PFSK-1 (cell line): ENCODE measurements around the gene GOSR1.

Experiments
- FOXP2 ChIP-seq: optimal IDR thresholded peaks from 2 replicates; pipeline ENCODE3; 2011; ENCODE audit warnings: borderline replicate concordance, control low read depth, inconsistent platforms; ENCODE audit not compliant: insufficient read depth; ENCODE audit errors: extremely low read length, extremely low read depth
- POLR2AphosphoS5 ChIP-seq: IDR thresholded peaks from 2 replicates; pipeline ENCODE4 v1.6.1; 2012; ENCODE audit warnings: low read depth, mild to moderate bottlenecking, control low read depth, low read length, moderate library complexity
- REST ChIP-seq, 2 experiments: IDR thresholded peaks; 2 replicates each; pipeline versions ENCODE4 v1.6.1 to v1.8.0; 2011 to 2012; ENCODE audit warnings: low read depth in 2 of 2, low read length in 2 of 2, control low read depth in 1 of 2, inconsistent platforms in 1 of 2, mild to moderate bottlenecking in 1 of 2, moderate library complexity in 1 of 2; ENCODE audit not compliant: insufficient read depth in 1 of 2
- SIN3A ChIP-seq: IDR thresholded peaks from 2 replicates; pipeline ENCODE4 v1.6.1; 2012; ENCODE audit warnings: mild to moderate bottlenecking, low read length, moderate library complexity, borderline replicate concordance; ENCODE audit not compliant: insufficient read depth
- TAF1 ChIP-seq: IDR thresholded peaks from 2 replicates; pipeline ENCODE4 v1.6.1; 2012; ENCODE audit warnings: low read length, control low read depth, borderline replicate concordance; ENCODE audit not compliant: insufficient read depth

DNA sequence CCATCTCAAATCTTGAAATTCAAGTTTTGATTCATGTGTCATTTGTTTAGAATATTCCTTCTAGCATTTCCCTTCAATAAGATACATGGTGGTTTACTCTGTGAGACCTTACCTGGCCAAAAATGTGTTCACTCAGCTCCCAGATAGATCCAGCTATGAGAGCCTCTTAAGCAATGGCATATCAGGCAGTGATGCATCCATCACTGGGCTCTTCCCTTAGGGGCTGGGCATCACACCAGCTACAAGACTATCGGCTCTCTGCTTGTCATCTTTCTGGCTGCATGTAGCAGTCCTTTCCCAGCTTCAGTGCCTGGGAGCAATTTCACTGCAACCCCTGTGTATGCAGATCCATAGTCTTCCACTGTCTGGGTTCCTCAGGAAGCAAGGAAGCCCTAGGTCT lies 40.6 kb downstream of the GOSR1 start:
- TF ChIP-seq POLR2AphosphoS5, result no peak
- TF ChIP-seq REST (IDR thresholded peaks at IDR 0.05; ENCODE audit: insufficient read depth in 1 of 2, low read depth in 2 of 2, low read length in 2 of 2), result no peak
- no peak for TF ChIP-seq FOXP2
- no peak for TF ChIP-seq TAF1
- TF ChIP-seq SIN3A, result no peak
